Pancreas (tissue), 10 donors: ENCODE results near the gene DRG2. TPM values are rescaled to one million over a fixed set of nuclear protein-coding genes. Genes with fewer than 3 reads are reported as not detected.
A peak's percentile ranks its signal among the peaks of the same experiment; 100 is the strongest.

Source experiments
- ATAC-seq, 4 donors: fragments of 200-7000 bp; cut with Tn5 transposase; one replicate each; pipeline versions ENCODE4 v1.8.0 to v1.9.1; 2020; ENCODE audit warnings: mild to moderate bottlenecking in 4 of 4, moderate library complexity in 4 of 4
- DNase-seq, 6 donors: peaks; one replicate each; pipeline ENCODE4 v3.0.0-alpha.2; 2020
- FAIRE-seq: peaks from 2 replicates; lab custom pipeline; 2012; peaks lifted over from hg19 to GRCh38; lab: Jason Lieb, UNC
- H3K27ac ChIP-seq, 4 donors: fragments of 200-600 bp; sonication (generic); 1 replicate in 3 of 4; 2 replicates in 1 of 4; pipeline versions ENCODE4 v1.5.0 to v1.8.0; 2020
- H3K27me3 ChIP-seq, 4 donors: fragments of 200-600 bp; one replicate each; pipeline ENCODE4 v1.8.0; 2021
- H3K36me3 ChIP-seq, 3 donors: fragments of 200-600 bp; sonication (generic) in 1 of 3; one replicate each; pipeline versions ENCODE4 v1.5.0 to v1.8.0; 2020 to 2021
- H3K4me1 ChIP-seq, 3 donors: fragments of 200-600 bp; one replicate each; pipeline ENCODE4 v1.8.0; 2021
- H3K4me3 ChIP-seq, 4 donors: fragments of 200-600 bp; sonication (generic) in 2 of 4; one replicate each; pipeline versions ENCODE4 v1.5.0 to v1.8.0; 2020 to 2021
- H3K9me3 ChIP-seq, 4 donors: fragments of 200-600 bp; one replicate each; pipeline ENCODE4 v1.8.0; 2021
- WGBS, 2 donors: extraction: QIAGEN DNeasy Blood & Tissue Kit; methylation state at CpG; one replicate each; pipeline ENCODE4 v1.1.7; 2013; 5-methylcytosine and 5-hydroxymethylcytosine counted together
- intact Hi-C, 3 donors: fragments of 100-400 bp; cut with DNase I; formaldehyde crosslinking; loops; one replicate each; pipeline versions ENCODE4 v1.11.1 to v1.14.2; 2022
- polyA plus RNA-seq, 2 donors: library from polyadenylated mRNA; stranded (reverse); fragments of 200-250 nt; gene quantifications; one replicate each; pipeline ENCODE4 v1.2.3, GENCODE V29; 2013
- total RNA-seq, 6 donors: library from RNA; stranded (reverse); fragmentation: NEBNext Ultra II Directional in 4 of 6; extraction: Animal tissue kit (Norgen Biotek cat#: 25700) in 4 of 6; gene quantifications; one replicate each; pipeline versions ENCODE4 v1.2.1 to v1.2.4, GENCODE V29; 2021 to 2023
- TF ChIP-seq, protein P1 (sequence below), 4 donors: fragments of 200-600 bp; sonication (generic) in 3 of 4; IDR thresholded peaks; one replicate each; pipeline versions ENCODE4 v1.5.0 to v1.8.0; 2021; ENCODE audit warnings: antibody characterized with exemption in 4 of 4
- donor health status: healthy with polysubstance abuse.
- donor health status: DM: no; HTN: no; CAD: no; lungs with moderate emphysema.
- donor health status: DM: no; HTN: no; CAD: no.
- donor health status: control.
- donor health status: control.
- donor health status: Bipolar disorder and iron deficiency.
- donor health status: DM: yes; HTN: yes; CAD: no.
- donor health status: DM: no; HTN: no; CAD: no.
- donor health status: DM: no; HTN: no; CAD: no.
- donor health status: DM: yes; HTN: yes; CAD: no.

DRG2 gene
- total and polyA plus RNA-seq, 8 donors: 13.4 to 46.9 (median 17.9) TPM

DNA sequence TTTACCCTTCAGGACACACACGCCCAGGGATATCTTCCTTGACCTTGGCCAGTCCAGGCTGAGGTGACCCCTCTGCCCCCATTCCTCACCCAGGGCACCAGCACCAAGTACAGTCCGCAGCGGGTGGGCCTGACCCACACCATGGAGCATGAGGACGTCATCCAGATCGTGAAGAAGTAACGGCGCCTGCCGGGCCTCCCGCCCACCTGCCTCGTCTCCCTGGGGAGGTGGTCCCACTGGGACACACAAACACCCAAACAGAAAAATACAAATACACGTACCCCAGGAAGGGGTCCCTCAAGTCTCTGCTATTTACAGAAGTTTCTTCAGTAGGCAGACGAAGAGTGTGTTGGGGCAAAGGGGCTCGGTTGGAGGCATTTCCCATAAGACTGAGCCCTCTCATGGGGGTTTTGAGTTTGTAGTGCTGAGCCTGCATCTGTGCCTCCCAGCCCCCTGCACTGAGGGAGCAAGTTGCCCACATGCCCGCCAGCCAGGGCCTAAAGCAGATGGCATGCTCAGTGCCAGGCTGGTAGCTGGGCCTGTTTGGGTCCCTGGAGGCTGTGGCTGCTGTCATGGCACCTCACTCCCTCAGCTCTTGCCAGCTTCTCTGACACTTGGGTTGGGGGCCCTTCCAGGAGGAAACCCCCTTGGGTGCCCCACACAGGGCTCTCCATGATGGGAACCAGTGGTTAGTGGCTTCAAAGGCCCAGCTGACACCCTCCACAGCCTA is 19.5 kb downstream of the DRG2 start:
- H3K4me3 ChIP-seq: no peak overlapping the region
- no peak for ATAC-seq
- H3K36me3 ChIP-seq: peaks cover 0 to 7% (median 0%) of the 10 kb centered on the region in 3 donors
- H3K27me3 ChIP-seq: no peaks in the 10 kb centered on the region
- FAIRE-seq: no peak
- H3K27ac ChIP-seq: no peak overlapping the region
- WGBS, 2 donors: 87 to 90% methylated on average over 14 of the region's 14 CpGs
- no peak for DNase-seq
- intact Hi-C loops: no loop called here
- TF ChIP-seq, protein P1, sequence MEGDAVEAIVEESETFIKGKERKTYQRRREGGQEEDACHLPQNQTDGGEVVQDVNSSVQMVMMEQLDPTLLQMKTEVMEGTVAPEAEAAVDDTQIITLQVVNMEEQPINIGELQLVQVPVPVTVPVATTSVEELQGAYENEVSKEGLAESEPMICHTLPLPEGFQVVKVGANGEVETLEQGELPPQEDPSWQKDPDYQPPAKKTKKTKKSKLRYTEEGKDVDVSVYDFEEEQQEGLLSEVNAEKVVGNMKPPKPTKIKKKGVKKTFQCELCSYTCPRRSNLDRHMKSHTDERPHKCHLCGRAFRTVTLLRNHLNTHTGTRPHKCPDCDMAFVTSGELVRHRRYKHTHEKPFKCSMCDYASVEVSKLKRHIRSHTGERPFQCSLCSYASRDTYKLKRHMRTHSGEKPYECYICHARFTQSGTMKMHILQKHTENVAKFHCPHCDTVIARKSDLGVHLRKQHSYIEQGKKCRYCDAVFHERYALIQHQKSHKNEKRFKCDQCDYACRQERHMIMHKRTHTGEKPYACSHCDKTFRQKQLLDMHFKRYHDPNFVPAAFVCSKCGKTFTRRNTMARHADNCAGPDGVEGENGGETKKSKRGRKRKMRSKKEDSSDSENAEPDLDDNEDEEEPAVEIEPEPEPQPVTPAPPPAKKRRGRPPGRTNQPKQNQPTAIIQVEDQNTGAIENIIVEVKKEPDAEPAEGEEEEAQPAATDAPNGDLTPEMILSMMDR (IDR thresholded peaks at IDR 0.05): no peak
- no peaks in the 10 kb centered on the region for H3K9me3 ChIP-seq
- H3K4me1 ChIP-seq: no peaks in the 10 kb centered on the region

DNA sequence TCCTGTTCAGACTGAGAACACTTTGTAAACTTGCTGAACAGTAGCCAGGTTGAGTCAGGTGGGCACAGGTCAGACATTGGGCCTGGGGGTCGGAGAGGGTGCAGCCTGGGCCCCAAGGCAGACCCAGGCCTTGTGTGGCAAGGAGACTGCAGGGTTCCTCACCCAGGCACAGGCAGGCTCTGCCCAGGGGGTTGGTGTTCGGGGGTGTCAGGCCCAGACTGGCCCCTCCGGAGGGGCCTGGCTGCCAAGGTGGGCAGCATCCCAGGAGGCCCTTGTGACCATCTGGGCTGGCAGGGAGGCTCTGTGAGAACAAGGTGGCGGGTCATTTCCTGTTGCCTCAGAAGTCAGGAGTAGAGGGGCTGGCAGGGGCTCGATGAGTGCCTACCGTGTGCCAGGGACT is 20.2 kb downstream of the DRG2 start:
- intact Hi-C loops: no loop called here
- H3K27ac ChIP-seq: no peak overlapping the region
- H3K9me3 ChIP-seq: no peaks in the 10 kb centered on the region
- WGBS, 2 donors: 74 to 78% methylated on average over 6 of the region's 6 CpGs
- no peak overlapping the region for H3K4me3 ChIP-seq
- FAIRE-seq (no peak), DNase-seq (no peak), ATAC-seq (no peak)
- H3K27me3 ChIP-seq: no peaks in the 10 kb centered on the region
- TF ChIP-seq, protein P1 (IDR thresholded peaks at IDR 0.05): no peak
- no peaks in the 10 kb centered on the region for H3K4me1 ChIP-seq
- peaks cover 0 to 7% (median 0%) of the 10 kb centered on the region in 3 donors for H3K36me3 ChIP-seq

DNA sequence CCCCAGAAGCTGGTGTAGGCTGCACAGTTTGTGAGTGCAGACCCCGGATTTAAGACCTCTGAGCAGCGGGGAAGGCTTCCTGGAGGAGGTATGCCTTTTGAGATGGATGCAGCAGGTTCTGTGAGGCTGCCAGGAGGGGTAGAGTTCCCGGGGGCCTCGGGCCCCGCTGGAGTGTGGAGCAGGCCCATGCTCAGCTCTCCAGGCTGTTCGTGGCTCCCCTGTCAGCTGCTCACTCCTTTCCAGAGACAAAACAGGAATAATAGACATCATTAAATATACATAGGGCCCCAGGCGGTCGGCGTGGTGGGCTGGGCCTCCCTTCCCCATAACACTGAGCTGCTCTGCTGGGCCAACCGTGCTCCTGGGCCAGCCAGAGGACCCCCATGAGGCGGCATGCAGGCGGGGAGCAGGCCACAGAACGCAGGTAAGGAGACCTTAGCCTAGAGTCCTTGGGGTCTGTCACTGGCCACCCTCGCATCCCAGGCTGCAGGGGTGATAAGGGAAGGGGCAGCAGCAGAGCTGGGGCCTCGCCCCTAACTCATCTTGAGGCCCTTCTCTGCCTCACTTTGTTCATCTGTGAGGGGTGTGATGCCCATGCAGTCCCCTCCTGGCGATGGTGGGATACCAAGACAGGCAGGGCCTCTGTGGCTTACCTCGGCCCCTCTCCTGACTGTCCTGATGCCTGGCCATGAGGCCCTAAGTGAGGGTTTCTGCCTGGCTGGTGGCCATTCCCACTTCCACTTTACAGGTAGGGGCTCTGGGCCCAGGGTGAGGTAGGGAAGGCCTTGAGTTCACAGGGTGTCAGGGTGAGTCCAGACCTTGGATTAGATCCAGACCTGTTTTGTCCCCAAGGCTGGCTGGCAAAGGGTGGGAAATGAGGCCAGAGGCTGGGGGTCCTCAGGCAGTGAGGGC is 20.9 kb downstream of the DRG2 start, which contains the start of gene MYO15A:
MYO15A (plus strand) TSS at position 356 of the 912 bp plus-strand sequence. CDS start 10,045 bp downstream, outside the sequence.
- FAIRE-seq (no peak), DNase-seq (no peak), ATAC-seq (peak in 1 of 4 donors; percentile 20)
- H3K27me3 ChIP-seq: no peaks in the 10 kb centered on the region
- no peaks in the 10 kb centered on the region for H3K9me3 ChIP-seq
- intact Hi-C loops: no loop called here
- H3K36me3 ChIP-seq: peaks cover 0 to 7% (median 0%) of the 10 kb centered on the region in 3 donors
- no peaks in the 10 kb centered on the region for H3K4me1 ChIP-seq
- H3K4me3 ChIP-seq: no peak within 1 kb of the TSS
- TF ChIP-seq, protein P1 (IDR thresholded peaks at IDR 0.05): no peak
- WGBS, 2 donors: 65 to 74% methylated on average over 17 of the region's 17 CpGs
- H3K27ac ChIP-seq: no peak within 1 kb of the TSS

DNA sequence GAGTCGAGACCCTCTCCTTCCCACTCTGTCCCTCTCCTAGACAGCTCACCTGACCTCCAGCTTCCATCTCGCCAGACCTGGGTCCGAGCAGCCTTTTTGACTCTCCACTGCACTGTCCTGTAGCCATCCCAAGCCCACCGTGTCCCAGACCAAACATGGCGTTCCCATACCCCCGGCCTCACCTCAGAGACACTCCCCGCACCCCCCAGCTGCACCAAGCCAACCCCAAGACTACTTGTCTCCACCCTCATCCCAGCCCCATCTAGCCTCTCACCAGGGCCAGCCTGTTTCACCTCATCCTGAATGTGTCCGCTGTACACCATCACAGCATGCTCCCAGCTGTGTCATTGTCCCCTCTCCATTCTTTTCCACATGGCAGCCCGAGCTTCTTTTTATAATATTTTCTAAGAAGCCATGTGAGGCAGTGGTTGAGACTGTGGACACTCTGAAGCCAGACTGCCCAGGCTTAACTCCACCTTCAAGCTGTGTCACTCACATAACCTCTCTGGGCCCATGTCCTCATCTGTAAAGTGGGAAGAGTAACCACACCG is 22.3 kb downstream of the DRG2 start:
- Histone ChIP-seq H3K9me3 (no peaks in the 10 kb centered on the region), H3K27me3 (no peaks in the 10 kb centered on the region), H3K36me3 (peaks cover 0 to 7% (median 0%) of the 10 kb centered on the region in 3 donors), H3K4me3 (no peak overlapping the region), H3K27ac (no peak overlapping the region), H3K4me1 (no peaks in the 10 kb centered on the region)
- ATAC-seq (no peak), FAIRE-seq (no peak), DNase-seq (no peak)
- intact Hi-C loops: no loop called here
- TF ChIP-seq, protein P1 (IDR thresholded peaks at IDR 0.05): no peak
- WGBS, 2 donors: 61 to 74% methylated on average over 10 of the region's 10 CpGs
